Stimulated activated CD4-positive, alpha-beta T cell treated with anti-CD3 and anti-CD28 coated beads, Interleukin-4, amount 100 ng/mL, for 1 hour (primary cell): Measurements from ENCODE around the gene POU2F1.

Experiments
- DNase-seq: peaks from one replicate; pipeline ENCODE4 v3.0.0-alpha.2; 2020

POU2F1 gene

GRCh38 chr1:167273027-167273800, 52.5 kb downstream of the POU2F1 start:
- no peak for DNase-seq

GRCh38 chr1:167274061-167274460, 53.4 kb downstream of the POU2F1 start:
- no peak for DNase-seq

GRCh38 chr1:167276969-167277368, 56.3 kb downstream of the POU2F1 start:
- DNase-seq = no peak

- no peak for DNase-seq
These were observed 57.8 kb downstream of the POU2F1 start for GRCh38 chr1:167278497-167278896.

- no peak for DNase-seq
These were observed 60.2 kb downstream of the POU2F1 start for GRCh38 chr1:167280912-167281311.

- DNase-seq = no peak
These were observed 67.8 kb downstream of the POU2F1 start for GRCh38 chr1:167288390-167289074.

DNA sequence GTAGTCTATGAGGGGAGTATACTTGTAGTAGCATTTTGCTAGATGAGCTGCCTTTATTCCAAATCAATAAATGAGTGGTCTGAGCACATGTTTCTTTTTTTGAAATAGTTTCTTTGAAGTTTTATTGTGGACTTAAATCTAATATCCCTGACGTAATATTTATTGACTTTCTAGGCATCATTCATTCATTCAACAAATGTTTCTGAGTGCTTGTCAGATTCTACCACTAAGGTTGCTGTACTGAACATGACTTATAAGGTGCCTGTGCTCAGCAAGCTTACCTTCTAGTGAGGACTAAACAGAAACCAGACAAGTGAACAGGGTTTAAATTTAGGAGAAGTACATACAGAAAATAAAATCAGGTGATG, 68.4 kb downstream of the POU2F1 start:
- DNase-seq = no peak

GRCh38 chr1:167289966-167290365, 69.3 kb downstream of the POU2F1 start:
- DNase-seq = no peak

GRCh38 chr1:167291539-167292185, 71.0 kb downstream of the POU2F1 start:
- no peak for DNase-seq

DNA sequence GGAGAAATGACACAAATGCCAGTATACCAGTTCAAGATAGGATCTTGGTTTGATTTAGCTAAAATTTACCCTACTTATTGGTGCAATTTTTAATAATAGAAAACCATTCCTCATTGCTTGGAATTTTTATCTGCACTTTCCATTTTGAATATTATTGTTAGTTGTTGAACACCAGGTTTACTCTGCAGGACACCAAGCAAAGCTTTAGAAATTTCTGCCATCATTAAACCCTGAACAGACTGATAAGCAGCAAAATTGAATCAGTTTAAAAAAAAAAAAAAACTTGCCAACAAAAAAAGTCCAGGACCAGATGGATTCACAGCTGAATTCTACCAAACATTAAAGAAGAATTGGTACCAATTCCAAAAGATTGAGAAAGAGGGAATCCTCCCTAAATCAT, 71.5 kb downstream of the POU2F1 start:
- no peak for DNase-seq

DNA sequence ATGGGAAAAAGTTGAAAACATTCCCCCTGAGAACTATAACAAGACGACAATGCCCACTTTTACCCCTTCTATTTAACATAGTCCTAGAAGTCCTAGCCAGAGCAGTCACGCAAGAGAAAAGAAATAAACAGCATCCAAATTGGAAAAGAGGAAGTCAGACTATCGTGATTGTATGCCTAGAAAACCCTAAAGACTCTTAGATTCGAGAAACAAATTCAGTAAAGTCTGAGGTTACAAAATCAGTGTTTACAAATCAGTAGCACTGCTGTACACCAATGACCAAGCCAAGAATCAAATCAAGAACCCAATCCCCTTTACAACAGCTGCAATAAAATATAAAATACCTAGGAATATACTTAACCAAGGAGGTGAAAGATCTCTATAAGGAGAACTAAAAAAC, 72.4 kb downstream of the POU2F1 start:
- DNase-seq = no peak

- DNase-seq = no peak
These were observed 73.8 kb downstream of the POU2F1 start for GRCh38 chr1:167294528-167294927.

DNA sequence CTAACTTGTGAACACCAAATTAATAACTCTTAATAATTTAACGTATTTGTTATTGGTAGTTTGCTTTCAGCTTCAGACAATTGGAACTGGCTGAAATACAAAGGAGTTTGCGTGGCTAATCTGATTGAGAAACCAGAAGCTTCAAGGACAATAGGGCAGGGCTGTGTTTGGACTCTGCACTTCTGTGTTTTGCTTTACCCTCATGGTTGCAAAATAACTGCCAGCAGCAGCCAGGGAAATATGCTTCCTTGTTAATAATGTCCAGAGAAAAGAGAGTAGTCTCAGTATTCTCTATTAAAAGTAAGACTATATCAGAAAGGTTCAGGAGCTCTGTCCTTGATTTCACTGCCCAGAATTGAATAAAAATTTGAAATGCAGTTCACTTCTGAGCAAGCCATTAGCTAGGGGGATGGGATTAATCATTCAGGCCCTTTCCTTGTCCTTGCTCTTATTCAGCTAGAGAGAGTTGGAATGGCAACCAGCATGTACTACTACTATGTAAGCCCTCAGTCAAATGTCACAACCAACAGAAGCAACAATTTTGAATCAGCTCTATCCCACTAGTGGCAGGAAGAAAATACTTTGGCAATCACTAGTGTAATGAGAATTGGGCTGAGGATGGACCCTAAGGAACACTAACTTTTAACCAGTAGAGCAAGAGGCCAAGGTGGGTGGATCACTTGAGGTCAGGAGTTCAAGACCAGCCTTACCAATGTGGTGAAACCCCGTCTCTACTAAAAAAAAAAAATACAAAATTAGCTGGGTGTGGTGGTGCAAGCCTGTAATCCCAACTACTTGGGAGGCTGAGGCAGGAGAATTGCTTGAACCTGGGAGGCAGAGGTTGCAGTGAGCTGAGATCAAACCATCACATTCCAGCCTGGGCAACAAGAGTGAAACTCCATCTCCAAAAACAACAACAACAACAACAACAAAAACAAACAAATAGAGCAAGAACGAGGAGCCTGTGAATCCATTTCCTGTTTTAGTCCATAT, 76.8 kb downstream of the POU2F1 start:
- no peak for DNase-seq

GRCh38 chr1:167298325-167298724, 77.6 kb downstream of the POU2F1 start:
- DNase-seq = no peak

GRCh38 chr1:167301355-167301754, 80.7 kb downstream of the POU2F1 start:
- no peak for DNase-seq

GRCh38 chr1:167304165-167304564, 83.5 kb downstream of the POU2F1 start:
- DNase-seq = no peak

DNA sequence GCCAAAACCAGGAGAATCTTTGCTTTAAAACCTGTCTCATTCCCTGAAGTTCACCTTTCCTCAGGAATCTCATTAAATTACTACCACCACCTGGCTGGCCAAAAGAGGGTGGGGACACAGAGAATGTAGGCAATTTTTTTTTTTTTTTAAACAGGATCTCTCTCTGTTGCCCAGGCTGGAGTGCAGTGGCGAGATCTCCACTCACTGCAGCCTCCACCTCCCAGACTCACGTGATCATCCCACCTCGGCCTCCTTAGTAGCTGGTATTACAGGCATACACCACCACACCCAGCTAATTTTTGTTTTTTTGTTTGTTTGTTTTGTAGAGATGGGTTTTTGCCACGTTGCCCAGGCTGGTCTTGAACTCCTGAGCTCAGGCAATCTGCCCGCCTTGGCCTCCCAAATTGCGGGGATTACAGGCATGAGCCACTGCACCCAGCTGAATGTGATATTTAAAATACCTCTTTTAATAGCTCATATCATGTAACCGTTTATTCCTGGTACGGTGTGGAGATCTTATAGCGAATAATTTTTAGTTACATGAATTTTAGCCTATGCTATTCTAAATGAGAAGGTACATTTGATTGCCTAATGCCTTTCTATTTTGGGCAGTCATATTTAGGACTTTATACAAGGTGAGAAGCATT, 84.5 kb downstream of the POU2F1 start:
- DNase-seq = no peak

GRCh38 chr1:167305706-167306277, 85.1 kb downstream of the POU2F1 start:
- no peak for DNase-seq

- DNase-seq = no peak
These were observed 90.0 kb downstream of the POU2F1 start for GRCh38 chr1:167310732-167311131.

GRCh38 chr1:167312871-167313270, 92.2 kb downstream of the POU2F1 start:
- no peak for DNase-seq

DNA sequence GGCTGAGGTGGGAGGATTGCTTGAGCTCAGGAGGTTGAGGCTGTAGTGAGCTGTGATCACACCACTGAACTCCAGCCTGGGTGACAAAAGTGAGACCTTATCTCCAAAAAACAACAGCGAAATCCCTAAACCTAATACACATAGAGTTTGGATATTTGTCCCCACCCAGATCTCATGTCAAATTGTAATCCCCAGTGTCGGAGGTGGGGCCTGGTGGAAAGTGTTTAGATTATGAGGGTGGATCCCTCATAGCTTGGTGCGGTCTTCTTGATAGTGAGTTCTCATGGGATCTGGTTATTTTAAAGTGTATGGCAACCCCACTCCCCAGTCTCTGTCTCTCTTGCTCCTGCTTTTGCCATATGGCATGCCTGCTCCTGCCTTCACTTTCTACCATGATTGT, 94.0 kb downstream of the POU2F1 start:
- no peak for DNase-seq

DNA sequence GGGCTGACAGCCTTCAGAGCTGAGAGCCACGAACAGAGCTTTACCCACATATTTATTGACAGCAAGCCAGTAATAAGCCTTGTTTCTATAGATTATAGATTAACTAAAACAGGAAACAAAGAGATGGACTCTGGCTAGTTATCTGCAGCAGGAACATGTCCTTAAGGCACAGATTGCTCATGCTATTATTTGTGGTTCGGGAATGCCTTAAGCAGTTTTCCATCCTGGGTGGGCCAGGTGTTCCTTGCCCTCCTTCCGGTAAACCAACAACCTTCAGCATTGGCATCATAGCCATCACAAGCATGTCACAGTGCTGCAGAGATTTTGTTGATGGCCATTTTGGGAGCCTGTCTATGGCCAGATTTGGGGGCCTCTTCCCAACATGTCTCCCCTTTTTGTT, 96.8 kb downstream of the POU2F1 start:
- DNase-seq = no peak
